H9 (cell line): Measurements from ENCODE around the gene PAQR7. TPM values are rescaled to one million over a fixed set of nuclear protein-coding genes. Genes with fewer than 3 reads are reported as not detected.
A peak's percentile ranks its signal among the peaks of the same experiment; 100 is the strongest.

Source experiments
- DNase-seq: peaks from one replicate; pipeline ENCODE4 v3.0.0-alpha.2; 2017
- H2AFZ ChIP-seq: one replicate; pipeline ENCODE4 v1.6.1; 2013; ENCODE audit warnings: mild to moderate bottlenecking, low read length, control low read depth, moderate library complexity
- H2AK5ac ChIP-seq: 2 replicates; pipeline ENCODE4 v1.6.1; 2013; ENCODE audit warnings: low read length, control low read depth, mixed read lengths; ENCODE audit not compliant: insufficient read length
- H2BK120ac ChIP-seq: one replicate; pipeline ENCODE4 v1.6.1; 2013; ENCODE audit warnings: low read depth, mild to moderate bottlenecking, low read length, control low read depth, inconsistent platforms; ENCODE audit not compliant: poor library complexity, severe bottlenecking
- H2BK12ac ChIP-seq: 2 replicates; pipeline ENCODE4 v1.6.1; 2013; ENCODE audit warnings: low read length, control low read depth, mixed read lengths, low read depth; ENCODE audit not compliant: insufficient read length
- H2BK15ac ChIP-seq: 2 replicates; pipeline ENCODE4 v1.6.1; 2013; ENCODE audit warnings: low read depth, low read length, control low read depth
- H2BK20ac ChIP-seq: one replicate; pipeline ENCODE4 v1.6.1; 2013; ENCODE audit warnings: low read depth, mild to moderate bottlenecking, low read length, control low read depth, inconsistent platforms; ENCODE audit not compliant: poor library complexity, severe bottlenecking
- H2BK5ac ChIP-seq: 2 replicates; pipeline ENCODE4 v1.6.1; 2013; ENCODE audit warnings: low read length, control low read depth, mixed read lengths; ENCODE audit not compliant: insufficient read length
- H3K14ac ChIP-seq: 2 replicates; pipeline ENCODE4 v1.6.1; 2013; ENCODE audit warnings: low read length, control low read depth; ENCODE audit not compliant: insufficient read depth
- H3K18ac ChIP-seq: 2 replicates; pipeline ENCODE4 v1.6.1; 2013; ENCODE audit warnings: low read depth, mild to moderate bottlenecking, mixed read lengths, low read length, control low read depth; ENCODE audit not compliant: insufficient read length
- H3K23ac ChIP-seq: 2 replicates; pipeline ENCODE4 v1.6.1; 2013; ENCODE audit warnings: low read length, control low read depth, mixed read lengths, low read depth; ENCODE audit not compliant: insufficient read length
- H3K23me2 ChIP-seq: 2 replicates; pipeline ENCODE4 v1.6.1; 2013; ENCODE audit warnings: low read depth, mild to moderate bottlenecking, mixed read lengths, low read length, control low read depth; ENCODE audit not compliant: insufficient read length, poor library complexity, severe bottlenecking
- H3K27ac ChIP-seq: 2 replicates; pipeline ENCODE4 v1.5.1; 2013; ENCODE audit warnings: low read length, control low read depth, mixed read lengths, low read depth; ENCODE audit not compliant: insufficient read length
- H3K27me3 ChIP-seq: 2 replicates; pipeline ENCODE4 v1.6.1; 2013; ENCODE audit warnings: low read length, control low read depth, inconsistent platforms; ENCODE audit not compliant: insufficient read depth
- H3K4ac ChIP-seq: 2 replicates; pipeline ENCODE4 v1.6.1; 2013; ENCODE audit warnings: low read depth, mild to moderate bottlenecking, control low read depth, inconsistent platforms, low read length, moderate library complexity
- H3K4me1 ChIP-seq: 2 replicates; pipeline ENCODE4 v1.6.1; 2013; ENCODE audit warnings: low read length, control low read depth, inconsistent platforms; ENCODE audit not compliant: insufficient read depth
- H3K4me2 ChIP-seq: 2 replicates; pipeline ENCODE4 v1.6.1; 2013; ENCODE audit warnings: low read length, control low read depth, mixed read lengths; ENCODE audit not compliant: insufficient read length, insufficient read depth
- H3K56ac ChIP-seq: 2 replicates; pipeline ENCODE4 v1.6.1; 2013; ENCODE audit warnings: low read depth, mild to moderate bottlenecking, mixed read lengths, low read length, control low read depth; ENCODE audit not compliant: insufficient read length
- H3K79me1 ChIP-seq: 2 replicates; pipeline ENCODE4 v1.6.1; 2013; ENCODE audit warnings: low read depth, mild to moderate bottlenecking, moderate library complexity, low read length, control low read depth, inconsistent platforms; ENCODE audit not compliant: insufficient read depth, poor library complexity, severe bottlenecking
- H3K79me2 ChIP-seq: 2 replicates; pipeline ENCODE4 v1.6.1; 2013; ENCODE audit warnings: low read length, control low read depth, inconsistent platforms; ENCODE audit not compliant: insufficient read depth
- H3K9ac ChIP-seq: 2 replicates; pipeline ENCODE4 v1.6.1; 2013; ENCODE audit warnings: low read length, control low read depth, mixed read lengths; ENCODE audit not compliant: insufficient read length; ENCODE audit errors: extremely low read depth
- H3K9me3 ChIP-seq: one replicate; pipeline ENCODE4 v1.6.1; 2013; ENCODE audit warnings: low read depth, low read length, inconsistent platforms; ENCODE audit not compliant: control insufficient read depth
- H3T11ph ChIP-seq: one replicate; pipeline ENCODE4 v1.6.1; 2013; ENCODE audit warnings: mild to moderate bottlenecking, low read length, control low read depth, inconsistent platforms
- H4K20me1 ChIP-seq: one replicate; pipeline ENCODE4 v1.6.1; 2013; ENCODE audit not compliant: control insufficient read depth, insufficient read length, insufficient read depth
- H4K5ac ChIP-seq: 2 replicates; pipeline ENCODE4 v1.6.1; 2013; ENCODE audit warnings: low read depth, mild to moderate bottlenecking, mixed read lengths, low read length, control low read depth; ENCODE audit not compliant: insufficient read length
- H4K8ac ChIP-seq: replicated peaks from 2 replicates; pipeline ENCODE4 v1.6.1; 2013; ENCODE audit warnings: low read length, control low read depth, mixed read lengths, low read depth; ENCODE audit not compliant: insufficient read length
- H4K91ac ChIP-seq: 2 replicates; pipeline ENCODE4 v1.6.1; 2013; ENCODE audit warnings: low read depth, mild to moderate bottlenecking, moderate library complexity, mixed read lengths, low read length, control low read depth; ENCODE audit not compliant: insufficient read length
- H3K27ac Mint-ChIP-seq, 3 experiments: 2 replicates in 2 of 3; 3 replicates in 1 of 3; pipeline ENCODE4 v1.8.0; 2020 to 2021; ENCODE audit warnings: mixed read lengths in 3 of 3, mild to moderate bottlenecking in 1 of 3, moderate library complexity in 1 of 3
- H3K27me3 Mint-ChIP-seq: 2 replicates; pipeline ENCODE4 v1.8.0; 2021; ENCODE audit warnings: low read depth, mild to moderate bottlenecking, moderate library complexity, mixed read lengths
- H3K36me3 Mint-ChIP-seq, 3 experiments: 2 replicates in 2 of 3; 3 replicates in 1 of 3; pipeline ENCODE4 v1.8.0; 2020 to 2021; ENCODE audit warnings: low read depth in 3 of 3, mixed read lengths in 3 of 3; ENCODE audit not compliant: insufficient read depth in 1 of 3
- H3K4me1 Mint-ChIP-seq, 2 experiments: 2 replicates each; pipeline ENCODE4 v1.8.0; 2020; ENCODE audit warnings: mixed read lengths in 2 of 2
- H3K4me3 Mint-ChIP-seq, 2 experiments: 2 replicates in 1 of 2; 3 replicates in 1 of 2; pipeline ENCODE4 v1.8.0; 2020 to 2021; ENCODE audit warnings: mild to moderate bottlenecking in 2 of 2, mixed read lengths in 2 of 2, moderate library complexity in 1 of 2
- H3K9me3 Mint-ChIP-seq, 2 experiments: 2 replicates in 1 of 2; 3 replicates in 1 of 2; pipeline ENCODE4 v1.8.0; 2020; ENCODE audit warnings: mild to moderate bottlenecking in 2 of 2, mixed read lengths in 2 of 2, moderate library complexity in 1 of 2
- WGBS: extraction: QIAGEN DNeasy Blood & Tissue Kit; methylation state at CpG from one replicate; pipeline ENCODE4 v1.1.7; 2013; ENCODE audit warnings: missing lambda C conversion rate, low lambda C conversion rate, mixed read lengths; ENCODE audit not compliant: insufficient read length; ENCODE audit errors: extremely low coverage; 5-methylcytosine and 5-hydroxymethylcytosine counted together
- total RNA-seq: library from RNA; stranded (reverse); gene quantifications from 2 replicates; pipeline ENCODE4 v1.2.1, GENCODE V29; 2021
- TF ChIP-seq, protein P1 (sequence below): fragments of 200-600 bp; sonication (generic); conservative IDR thresholded peaks from 3 replicates; pipeline ENCODE4 v1.8.0; 2021; ENCODE audit warnings: antibody characterized with exemption, mild to moderate bottlenecking

The PAQR7 gene
- total RNA-seq, 1 experiment from 2014 or later: 6.3 TPM

GRCh38 chr1:25902462-25902861 lies 27.0 kb upstream of the PAQR7 start:
- no peak overlapping the region for H4K5ac ChIP-seq
- no peak overlapping the region for H3T11ph ChIP-seq
- no peaks in the 10 kb centered on the region for H4K20me1 ChIP-seq
- H3K27ac ChIP-seq: no peak overlapping the region
- no peak overlapping the region for H3K23ac ChIP-seq
- H2BK12ac ChIP-seq: no peak overlapping the region
- TF ChIP-seq, protein P1, sequence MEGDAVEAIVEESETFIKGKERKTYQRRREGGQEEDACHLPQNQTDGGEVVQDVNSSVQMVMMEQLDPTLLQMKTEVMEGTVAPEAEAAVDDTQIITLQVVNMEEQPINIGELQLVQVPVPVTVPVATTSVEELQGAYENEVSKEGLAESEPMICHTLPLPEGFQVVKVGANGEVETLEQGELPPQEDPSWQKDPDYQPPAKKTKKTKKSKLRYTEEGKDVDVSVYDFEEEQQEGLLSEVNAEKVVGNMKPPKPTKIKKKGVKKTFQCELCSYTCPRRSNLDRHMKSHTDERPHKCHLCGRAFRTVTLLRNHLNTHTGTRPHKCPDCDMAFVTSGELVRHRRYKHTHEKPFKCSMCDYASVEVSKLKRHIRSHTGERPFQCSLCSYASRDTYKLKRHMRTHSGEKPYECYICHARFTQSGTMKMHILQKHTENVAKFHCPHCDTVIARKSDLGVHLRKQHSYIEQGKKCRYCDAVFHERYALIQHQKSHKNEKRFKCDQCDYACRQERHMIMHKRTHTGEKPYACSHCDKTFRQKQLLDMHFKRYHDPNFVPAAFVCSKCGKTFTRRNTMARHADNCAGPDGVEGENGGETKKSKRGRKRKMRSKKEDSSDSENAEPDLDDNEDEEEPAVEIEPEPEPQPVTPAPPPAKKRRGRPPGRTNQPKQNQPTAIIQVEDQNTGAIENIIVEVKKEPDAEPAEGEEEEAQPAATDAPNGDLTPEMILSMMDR: no peak
- peaks cover 41 to 64% (median 58%) of the 10 kb centered on the region in 3 experiments for H3K36me3 Mint-ChIP-seq
- H4K8ac ChIP-seq: no peak overlapping the region
- no peak overlapping the region for H3K4me2 ChIP-seq
- H3K23me2 ChIP-seq: peaks cover 4% of the 10 kb centered on the region
- no peak overlapping the region for H2AK5ac ChIP-seq
- no peak overlapping the region for H2BK5ac ChIP-seq
- no peak overlapping the region for H3K56ac ChIP-seq
- no peak overlapping the region for H2BK120ac ChIP-seq
- H3K14ac ChIP-seq: no peak overlapping the region
- DNase-seq: no peak
- H4K91ac ChIP-seq: no peak overlapping the region
- H3K79me1 ChIP-seq: peaks cover 3% of the 10 kb centered on the region
- H2AFZ ChIP-seq: no peak overlapping the region
- H3K27me3 Mint-ChIP-seq: peaks cover 4% of the 10 kb centered on the region; the same call in 1 of the 2 replicates
- no peak overlapping the region for H3K4ac ChIP-seq
- peak overlapping the region; percentile 28 to 57 (median 50); a peak in 1 of 7 replicates for H3K27ac Mint-ChIP-seq
- no peak overlapping the region for H2BK15ac ChIP-seq
- peaks cover 19% of the 10 kb centered on the region; the same call in 1 of the 2 replicates for H3K79me2 ChIP-seq
- H3K4me1 ChIP-seq: no peaks in the 10 kb centered on the region
- peaks cover 0 to 2% of the 10 kb centered on the region in 2 experiments; a peak in 2 of 5 replicates for H3K9me3 Mint-ChIP-seq
- no peak overlapping the region for H3K18ac ChIP-seq
- no peak overlapping the region for H3K9ac ChIP-seq
- H3K4me1 Mint-ChIP-seq: peaks cover 47 to 56% of the 10 kb centered on the region in 2 experiments
- no peaks in the 10 kb centered on the region for H3K27me3 ChIP-seq
- no peak overlapping the region for H3K4me3 Mint-ChIP-seq
- H2BK20ac ChIP-seq: no peak overlapping the region
- H3K9me3 ChIP-seq: no peaks in the 10 kb centered on the region
- WGBS: no CpG with 5 or more reads among the region's 3 CpGs
